ENCODE data around the gene DRICH1.
"Not testable (repeated sequence)": the region's sequence is repeated elsewhere in the genome, so short reads cannot be mapped to it uniquely, and the experiment has no call there.

Gene DRICH1

GRCh38 chr22:23597576-23598268 is 34.4 kb downstream of the DRICH1 start:
- DNase-seq, result not testable (repeated sequence)

DNA sequence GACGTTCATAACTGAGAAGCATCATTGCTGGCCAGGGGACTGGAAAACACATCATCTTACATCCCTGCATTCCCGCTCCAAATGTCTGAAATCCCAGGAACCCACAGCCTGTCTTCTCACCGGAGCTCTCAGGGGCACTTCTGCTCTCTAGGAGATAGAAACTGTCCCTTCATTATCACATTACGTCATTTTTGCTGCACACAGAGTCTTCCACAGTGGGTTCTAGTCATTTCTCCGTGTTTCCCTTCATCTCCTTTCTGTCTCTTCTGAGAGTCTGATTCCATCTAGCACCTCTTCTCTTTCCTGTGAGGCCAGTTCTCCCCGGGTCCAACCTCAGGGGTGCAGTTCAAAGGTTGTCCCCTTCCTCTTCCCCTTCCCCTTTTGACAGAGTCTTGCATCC is 36.2 kb downstream of the DRICH1 start:
- not testable (repeated sequence) for DNase-seq

- DNase-seq, result no peak
These were observed 40.3 kb downstream of the DRICH1 start for GRCh38 chr22:23591846-23592245.

GRCh38 chr22:23591201-23591791 is 40.8 kb downstream of the DRICH1 start:
- DNase-seq, result no peak

DNA sequence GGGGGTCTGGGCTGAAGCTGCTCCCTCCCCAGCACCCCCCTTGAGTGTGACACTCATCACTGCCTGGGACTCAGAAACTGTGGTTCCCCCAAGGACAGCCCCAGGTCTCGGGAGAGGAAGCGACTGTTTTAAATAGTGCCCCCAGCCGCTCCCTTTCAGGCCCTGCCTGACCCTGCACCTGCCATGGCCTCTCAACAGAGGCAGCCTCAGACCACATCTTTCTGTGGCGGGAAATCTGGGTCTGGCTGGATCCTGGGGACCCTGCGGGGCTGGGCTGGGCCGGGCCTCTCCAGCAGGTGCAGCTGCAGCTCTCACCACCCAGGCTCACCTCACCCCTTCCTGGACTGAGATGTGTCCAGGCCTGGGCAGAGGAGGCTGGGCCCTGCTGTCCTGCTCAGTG is 48.3 kb downstream of the DRICH1 start:
- DNase-seq, result no peak

- no peak for DNase-seq
These were observed 49.0 kb downstream of the DRICH1 start for GRCh38 chr22:23583153-23583552.

DNA sequence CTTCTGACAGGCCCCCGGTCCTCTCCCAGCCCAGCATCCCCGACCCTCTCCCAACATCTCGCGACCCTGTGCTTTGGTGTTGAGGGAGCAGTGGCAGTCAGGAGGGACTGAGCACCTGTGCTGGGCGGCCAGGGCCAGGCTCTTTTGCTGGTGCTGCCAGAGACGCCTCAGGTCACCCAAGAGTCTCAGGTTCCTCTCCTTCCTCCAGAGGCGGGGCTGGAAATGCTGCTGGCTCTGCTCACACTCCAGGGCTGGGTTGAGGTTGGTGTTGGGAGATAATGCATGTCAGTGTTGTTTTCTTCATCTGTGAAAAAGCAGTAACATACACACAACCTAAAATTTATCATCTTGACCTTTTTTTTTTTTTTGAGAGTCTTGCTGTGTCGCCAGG is 50.9 kb downstream of the DRICH1 start:
- no peak for DNase-seq

DNA sequence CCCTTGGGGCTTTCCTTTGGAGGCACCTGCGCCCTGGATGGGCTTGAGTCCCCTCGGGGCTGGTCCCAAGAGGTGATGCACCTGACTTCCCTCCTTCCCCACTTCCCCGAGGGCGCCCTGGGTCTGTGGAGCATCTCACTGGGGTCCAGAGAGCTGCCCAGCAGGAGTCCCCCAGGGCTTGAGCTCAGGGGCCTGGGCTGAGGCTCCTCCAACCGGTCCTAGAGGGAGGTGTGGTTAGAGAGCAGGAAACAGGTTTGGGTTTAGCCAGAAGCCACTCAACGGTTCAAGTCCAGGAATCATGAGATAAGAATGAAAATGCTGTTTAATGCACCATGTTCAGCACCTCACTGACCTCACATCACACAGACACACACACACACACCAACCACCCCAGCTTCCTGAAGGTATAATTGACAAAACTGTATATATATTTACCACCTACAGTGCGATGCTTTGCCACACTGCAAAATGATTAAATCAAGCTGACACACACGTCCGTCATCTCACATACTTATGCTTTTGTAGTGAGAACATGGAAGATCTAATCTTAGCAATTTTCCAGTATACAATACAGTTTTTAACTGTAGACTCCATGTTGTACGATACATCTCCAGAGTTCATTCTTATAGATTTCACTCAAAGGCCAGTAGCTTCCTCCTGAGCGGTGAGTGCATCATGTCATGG is 51.4 kb downstream of the DRICH1 start:
- DNase-seq, result no peak

- DNase-seq, result no peak
These were observed 52.1 kb downstream of the DRICH1 start, which contains the start of gene IGLL1 for GRCh38 chr22:23579870-23580575. TSS of gene IGLL1 (minus strand) at chr22:23580290. CDS start at chr22:23580190, 100 bp downstream.

GRCh38 chr22:23579280-23579679 is 52.8 kb downstream of the DRICH1 start:
- no peak for DNase-seq

- no peak for DNase-seq
These were observed 53.8 kb downstream of the DRICH1 start for GRCh38 chr22:23578306-23578705.

- DNase-seq, result no peak
These were observed 55.4 kb downstream of the DRICH1 start for GRCh38 chr22:23576681-23577080.

DNA sequence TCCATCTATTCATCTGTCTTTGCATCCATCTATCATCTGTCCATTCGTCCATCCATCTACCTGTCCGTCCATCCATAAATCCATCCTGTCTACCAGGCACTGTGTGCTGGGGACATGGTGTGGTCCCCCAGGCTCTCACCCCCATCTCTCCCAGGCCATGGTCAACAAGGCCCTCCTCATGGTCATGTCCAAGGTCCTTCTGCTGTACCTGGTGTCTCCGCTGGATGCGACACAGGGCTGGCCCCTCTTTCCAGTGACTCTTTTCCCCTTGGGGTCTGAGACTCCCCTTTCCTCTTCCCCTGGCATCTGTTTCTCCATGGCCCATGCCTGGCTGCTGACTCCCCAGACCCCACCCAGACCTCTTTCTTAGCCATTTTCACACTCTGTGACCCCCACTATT is 56.5 kb downstream of the DRICH1 start:
- no peak for DNase-seq

GRCh38 chr22:23574877-23575276 is 57.2 kb downstream of the DRICH1 start:
- no peak for DNase-seq

- no peak for DNase-seq
These were observed 57.7 kb downstream of the DRICH1 start for GRCh38 chr22:23574371-23574811.

DNA sequence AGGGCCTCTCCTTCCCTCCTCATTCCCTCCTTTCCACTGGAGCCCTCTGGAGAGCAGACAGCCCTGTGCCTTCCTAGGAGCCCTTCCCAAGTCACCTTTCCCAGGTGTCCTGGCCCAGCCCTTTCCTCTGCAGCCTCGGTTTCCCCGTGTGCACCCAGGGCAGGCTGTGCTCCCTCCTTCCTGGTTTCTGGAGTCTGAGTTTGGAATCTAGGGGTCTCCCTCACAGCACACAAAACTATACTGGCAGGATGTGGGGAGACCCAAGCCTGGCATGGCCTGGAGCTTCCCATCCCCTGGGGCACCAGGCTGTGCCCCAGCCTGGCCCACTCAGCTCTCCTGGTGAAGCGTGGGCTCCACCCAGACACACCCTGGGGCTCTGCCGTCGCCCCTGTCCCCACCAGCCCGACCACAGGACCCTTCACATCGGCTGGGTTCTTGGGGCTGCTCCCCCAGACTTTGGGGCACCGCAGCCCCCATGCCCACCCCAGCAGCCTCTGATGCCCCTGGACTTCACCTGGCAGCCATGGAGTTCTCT is 58.4 kb downstream of the DRICH1 start:
- not testable (repeated sequence) for DNase-seq

- not testable (repeated sequence) for DNase-seq
These were observed 59.0 kb downstream of the DRICH1 start for GRCh38 chr22:23573106-23573505.

DNA sequence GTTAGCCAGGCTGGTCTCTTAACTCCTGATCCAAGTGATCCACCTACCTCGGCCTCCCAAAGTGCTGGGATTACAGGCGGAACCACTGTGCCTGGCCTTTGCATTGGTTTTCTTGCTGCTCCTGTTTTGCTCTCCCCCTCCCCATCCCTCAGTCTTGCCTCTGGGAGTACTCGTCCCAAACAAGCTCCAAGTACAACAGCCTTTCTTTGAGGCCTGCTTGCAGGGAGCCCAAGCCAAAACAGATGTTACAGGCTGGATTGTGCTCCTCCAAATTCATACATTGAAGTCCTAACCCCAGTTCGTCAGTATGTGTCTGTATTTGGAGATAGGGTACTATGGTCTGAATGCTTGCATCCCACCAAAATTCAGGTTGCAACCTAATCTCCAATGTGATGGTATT is 60.6 kb downstream of the DRICH1 start:
- DNase-seq, result no peak

GRCh38 chr22:23570681-23571080 is 61.4 kb downstream of the DRICH1 start:
- no peak for DNase-seq

DNA sequence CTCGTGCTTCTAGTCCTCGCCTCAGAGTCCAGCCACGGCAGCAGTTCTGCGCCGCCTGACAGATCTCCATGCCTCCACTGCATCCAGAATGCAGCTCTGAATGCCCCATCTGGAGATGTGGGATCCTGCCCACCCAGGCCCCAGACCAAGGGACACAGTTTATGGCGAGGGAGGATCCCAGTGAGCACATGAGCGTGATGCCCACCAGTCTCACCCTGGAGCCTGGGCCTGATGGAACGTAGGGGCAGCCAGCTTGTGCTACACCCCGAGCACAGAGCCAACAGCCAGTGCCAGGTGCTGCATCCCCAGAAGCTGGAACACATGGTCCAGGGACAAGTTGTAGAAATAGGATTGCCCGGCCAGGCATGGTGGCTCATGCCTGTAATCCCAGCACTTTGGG is 62.4 kb downstream of the DRICH1 start:
- DNase-seq, result no peak

DNA sequence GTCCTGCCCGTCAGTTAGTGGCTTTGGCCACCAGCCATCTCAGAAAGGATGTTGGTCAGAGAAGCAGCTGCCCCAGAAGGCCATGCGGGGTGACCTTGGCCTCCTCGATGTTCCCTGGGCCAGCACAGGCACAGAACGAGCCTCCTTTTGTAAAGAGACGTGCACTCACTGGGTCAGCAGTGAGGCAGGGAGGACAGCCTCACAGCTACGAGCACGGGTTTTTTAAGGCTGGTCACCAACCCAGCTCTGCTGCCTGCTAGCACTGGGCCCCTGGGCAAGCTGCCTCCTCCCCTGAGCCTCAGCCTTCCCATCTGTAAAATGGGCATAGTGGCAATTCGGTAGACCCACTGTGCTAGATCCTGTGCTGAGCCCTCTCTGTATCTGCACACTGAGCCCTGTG is 62.8 kb downstream of the DRICH1 start:
- no peak for DNase-seq

DNA sequence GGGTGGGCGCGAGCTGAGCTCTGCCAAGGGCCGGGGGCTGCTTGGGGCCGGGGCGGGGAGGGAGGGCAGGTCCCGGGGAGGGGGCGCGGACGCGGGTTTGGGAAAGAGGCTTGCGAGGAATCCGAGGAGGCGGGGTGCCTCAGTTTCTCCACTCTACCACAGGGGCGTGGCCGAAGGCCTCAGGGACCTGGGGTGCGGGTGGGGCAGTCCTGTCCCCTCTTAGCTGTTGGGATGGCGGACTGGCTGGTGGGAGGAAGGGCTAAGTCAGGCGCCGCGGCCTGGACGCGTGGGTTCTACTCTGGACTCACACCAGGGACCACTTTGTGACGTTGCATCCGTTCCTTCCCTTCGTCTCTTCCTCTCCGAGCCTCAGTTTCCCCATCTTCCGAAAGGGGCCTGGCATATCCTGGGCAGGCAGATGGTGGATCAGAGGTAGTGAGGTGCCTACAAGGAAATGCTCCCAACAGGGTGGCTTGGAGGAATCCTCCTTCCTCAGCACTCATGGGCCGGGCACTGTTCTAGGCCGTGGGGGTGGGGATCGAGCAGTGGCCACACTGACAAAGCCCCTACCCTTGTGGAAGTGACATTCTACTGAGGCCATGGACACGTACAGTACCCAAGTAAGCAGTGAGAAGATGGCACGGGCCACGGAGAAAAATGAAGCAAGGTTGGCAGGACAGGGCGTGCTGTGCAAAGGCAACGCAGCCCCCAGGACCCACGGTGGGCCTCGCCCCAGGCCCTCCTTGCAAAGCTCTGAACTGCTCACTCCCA is 65.2 kb downstream of the DRICH1 start:
- DNase-seq, result no peak

Measured in SIG-M5 (cell line).